HFF-Myc (cell line): Measurements from ENCODE around the gene ANTXR2.

Experiments used
- DNase-seq: peaks from one replicate; pipeline ENCODE4 v3.0.0-alpha.2; 2011; ENCODE audit warnings: low read depth; ENCODE audit errors: extremely low read depth
- H3K4me3 ChIP-seq: replicated peaks from 2 replicates; pipeline ENCODE4 v1.5.1; 2011; ENCODE audit warnings: low read depth, mild to moderate bottlenecking, control low read depth, low read length
- TF ChIP-seq, protein P1 (sequence below): IDR thresholded peaks from 2 replicates; pipeline ENCODE4 v1.5.1; 2012; ENCODE audit warnings: mild to moderate bottlenecking, low read depth, low read length, control low read depth; ENCODE audit errors: missing control alignments

ANTXR2 gene

DNA sequence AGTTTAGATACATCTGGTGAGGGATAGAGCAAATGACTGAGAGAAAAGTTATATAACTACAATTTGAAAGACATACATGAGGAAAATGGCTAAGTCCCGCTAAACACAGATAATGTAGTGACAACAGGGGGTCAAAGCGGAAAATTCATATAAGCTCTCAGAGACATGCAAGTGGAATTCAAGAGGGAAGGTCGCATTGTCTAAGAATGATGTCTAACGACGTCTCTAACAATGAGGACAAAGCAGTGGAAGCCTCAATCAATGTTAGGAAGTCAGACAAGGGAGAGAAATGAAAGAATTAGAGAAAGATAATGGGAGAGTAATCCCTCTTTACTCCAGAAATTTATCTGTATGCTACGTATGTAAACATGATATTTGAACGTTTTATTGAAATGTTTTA lies 113.4 kb downstream of the ANTXR2 start:
- TF ChIP-seq, protein P1, sequence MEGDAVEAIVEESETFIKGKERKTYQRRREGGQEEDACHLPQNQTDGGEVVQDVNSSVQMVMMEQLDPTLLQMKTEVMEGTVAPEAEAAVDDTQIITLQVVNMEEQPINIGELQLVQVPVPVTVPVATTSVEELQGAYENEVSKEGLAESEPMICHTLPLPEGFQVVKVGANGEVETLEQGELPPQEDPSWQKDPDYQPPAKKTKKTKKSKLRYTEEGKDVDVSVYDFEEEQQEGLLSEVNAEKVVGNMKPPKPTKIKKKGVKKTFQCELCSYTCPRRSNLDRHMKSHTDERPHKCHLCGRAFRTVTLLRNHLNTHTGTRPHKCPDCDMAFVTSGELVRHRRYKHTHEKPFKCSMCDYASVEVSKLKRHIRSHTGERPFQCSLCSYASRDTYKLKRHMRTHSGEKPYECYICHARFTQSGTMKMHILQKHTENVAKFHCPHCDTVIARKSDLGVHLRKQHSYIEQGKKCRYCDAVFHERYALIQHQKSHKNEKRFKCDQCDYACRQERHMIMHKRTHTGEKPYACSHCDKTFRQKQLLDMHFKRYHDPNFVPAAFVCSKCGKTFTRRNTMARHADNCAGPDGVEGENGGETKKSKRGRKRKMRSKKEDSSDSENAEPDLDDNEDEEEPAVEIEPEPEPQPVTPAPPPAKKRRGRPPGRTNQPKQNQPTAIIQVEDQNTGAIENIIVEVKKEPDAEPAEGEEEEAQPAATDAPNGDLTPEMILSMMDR, result no peak
- H3K4me3 ChIP-seq, result no peak overlapping the region
- no peak for DNase-seq

- no peak overlapping the region for H3K4me3 ChIP-seq
- no peak for DNase-seq
- TF ChIP-seq, protein P1, result no peak
Measured at GRCh38 chr4:79958466-79959264, 114.4 kb downstream of the ANTXR2 start.

DNA sequence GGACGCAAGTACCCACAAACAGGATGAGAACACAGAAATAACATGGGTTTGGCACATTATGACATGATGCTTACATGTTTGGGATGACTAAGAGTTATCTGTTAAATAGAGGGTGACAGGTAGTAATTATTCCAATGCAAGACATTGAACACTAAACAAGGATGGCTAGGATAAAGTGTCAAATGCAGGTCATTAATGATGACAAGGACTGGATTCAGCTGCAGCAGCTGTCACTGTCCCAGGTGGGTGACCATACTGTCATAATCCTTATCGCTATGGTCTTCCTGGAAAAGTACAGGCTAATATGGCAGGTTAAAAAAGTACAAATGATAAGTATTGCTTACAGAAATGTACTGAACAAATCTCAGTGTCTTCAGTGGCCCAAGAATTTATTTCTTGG lies 123.9 kb downstream of the ANTXR2 start:
- no peak overlapping the region for H3K4me3 ChIP-seq
- TF ChIP-seq, protein P1, result no peak
- no peak for DNase-seq

DNA sequence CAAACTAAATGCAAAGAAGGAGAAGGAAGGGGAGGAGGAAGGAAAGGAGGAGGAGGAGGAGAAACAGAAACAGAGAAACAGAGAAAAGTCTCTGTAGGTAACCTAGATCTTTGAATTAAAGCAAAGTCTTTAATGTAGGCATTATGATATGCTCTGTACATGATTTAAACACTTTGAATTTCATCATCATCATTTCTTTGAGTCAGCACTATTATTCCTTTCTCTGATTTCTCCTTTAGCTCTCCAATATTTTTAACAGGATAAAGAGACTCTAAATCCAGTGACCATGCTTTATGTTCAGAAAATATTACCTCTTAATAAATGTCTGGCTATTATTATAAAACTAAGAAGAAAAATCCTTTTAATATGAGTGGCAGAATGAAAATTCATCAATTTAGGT lies 124.3 kb downstream of the ANTXR2 start:
- no peak for DNase-seq
- H3K4me3 ChIP-seq, result no peak overlapping the region
- TF ChIP-seq, protein P1, result no peak

GRCh38 chr4:79948261-79948660 lies 124.8 kb downstream of the ANTXR2 start:
- TF ChIP-seq, protein P1, result no peak
- no peak overlapping the region for H3K4me3 ChIP-seq
- no peak for DNase-seq

- DNase-seq, result no peak
- TF ChIP-seq, protein P1, result no peak
- H3K4me3 ChIP-seq, result no peak overlapping the region
Measured at GRCh38 chr4:79947386-79947785, 125.6 kb downstream of the ANTXR2 start.
